Activated CD8-positive, alpha-beta memory T cell treated with anti-CD3 and anti-CD28 coated beads for 4 hours (primary cell): ENCODE measurements around the gene KLKB1.

Source experiments
- DNase-seq, 2 donors: peaks; one replicate each; pipeline ENCODE4 v3.0.0-alpha.2; 2020; ENCODE audit warnings: low read depth in 2 of 2

The KLKB1 gene

DNA sequence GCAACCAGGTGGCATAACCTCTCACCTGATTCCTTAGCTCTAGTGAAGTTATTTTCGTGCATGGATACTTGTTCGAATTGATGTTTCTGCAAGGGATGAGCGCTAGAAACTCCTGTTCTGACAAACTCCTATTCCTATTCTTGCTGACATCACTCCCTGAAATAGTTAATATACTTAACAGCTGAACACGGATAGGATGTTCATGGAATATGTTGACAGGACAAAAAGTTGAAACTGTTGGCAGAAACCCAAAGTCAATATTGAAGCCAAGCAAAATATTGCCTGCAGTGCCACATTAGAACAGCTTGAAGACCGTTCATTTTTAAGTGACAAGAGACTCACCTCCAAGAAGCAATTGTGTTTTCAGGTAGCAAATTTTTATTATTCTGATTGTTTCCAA is at the start of gene KLKB1:
Gene KLKB1 (plus strand): TSS at position 287 of the 400 bp plus-strand sequence. CDS start 689 bp downstream, outside the sequence.
- DNase-seq: no peak

- no peak for DNase-seq
Observed at GRCh38 chr4:186188107-186188506, 39.2 kb upstream of the KLKB1 start.

- no peak for DNase-seq
Observed at GRCh38 chr4:186189656-186190055, 37.7 kb upstream of the KLKB1 start.

- peak in 1 of 2 donors; percentile 14 for DNase-seq
Observed at GRCh38 chr4:186190581-186191199, 36.6 kb upstream of the KLKB1 start.

DNA sequence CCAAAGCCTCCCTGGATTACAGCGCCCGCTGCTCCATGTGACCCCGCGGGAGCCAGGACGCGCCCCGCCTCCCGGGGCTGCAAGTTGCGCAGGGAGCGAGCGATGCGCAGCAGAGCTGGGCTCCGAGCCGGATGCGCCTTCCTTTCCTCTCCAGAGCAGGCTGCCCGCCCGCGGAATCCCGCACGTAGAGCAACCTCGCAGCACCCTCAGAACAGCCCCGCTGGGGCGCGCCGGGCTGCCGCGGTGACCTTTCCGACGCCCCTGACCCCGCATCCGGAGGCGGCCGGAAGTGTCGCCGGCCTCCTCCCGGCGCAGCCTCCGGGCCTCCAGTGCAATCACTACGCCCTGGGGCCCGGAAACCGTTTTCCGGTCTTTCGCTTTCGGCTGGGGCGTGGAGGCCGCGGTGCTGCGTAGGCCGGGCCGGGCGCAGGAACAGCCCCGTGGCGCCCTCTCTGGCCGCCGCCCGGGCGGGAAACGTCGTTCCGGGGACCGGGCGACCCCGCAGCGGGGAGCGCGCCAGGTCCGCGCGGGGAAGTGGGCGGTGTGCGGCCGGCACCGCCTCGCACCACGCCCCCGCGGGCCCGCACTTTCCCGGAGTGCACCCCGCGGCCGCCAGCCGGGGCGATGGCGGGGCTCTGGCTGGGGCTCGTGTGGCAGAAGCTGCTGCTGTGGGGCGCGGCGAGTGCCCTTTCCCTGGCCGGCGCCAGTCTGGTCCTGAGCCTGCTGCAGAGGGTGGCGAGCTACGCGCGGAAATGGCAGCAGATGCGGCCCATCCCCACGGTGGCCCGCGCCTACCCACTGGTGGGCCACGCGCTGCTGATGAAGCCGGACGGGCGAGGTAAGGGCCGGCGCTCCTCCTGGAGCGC is 35.9 kb upstream of the KLKB1 start, which contains the start of gene CYP4V2:
Gene CYP4V2 (plus strand): TSS at position 368 of the 866 bp plus-strand sequence. CDS start 257 bp downstream, at position 625.
- DNase-seq: peak; percentile 66 to 79

DNA sequence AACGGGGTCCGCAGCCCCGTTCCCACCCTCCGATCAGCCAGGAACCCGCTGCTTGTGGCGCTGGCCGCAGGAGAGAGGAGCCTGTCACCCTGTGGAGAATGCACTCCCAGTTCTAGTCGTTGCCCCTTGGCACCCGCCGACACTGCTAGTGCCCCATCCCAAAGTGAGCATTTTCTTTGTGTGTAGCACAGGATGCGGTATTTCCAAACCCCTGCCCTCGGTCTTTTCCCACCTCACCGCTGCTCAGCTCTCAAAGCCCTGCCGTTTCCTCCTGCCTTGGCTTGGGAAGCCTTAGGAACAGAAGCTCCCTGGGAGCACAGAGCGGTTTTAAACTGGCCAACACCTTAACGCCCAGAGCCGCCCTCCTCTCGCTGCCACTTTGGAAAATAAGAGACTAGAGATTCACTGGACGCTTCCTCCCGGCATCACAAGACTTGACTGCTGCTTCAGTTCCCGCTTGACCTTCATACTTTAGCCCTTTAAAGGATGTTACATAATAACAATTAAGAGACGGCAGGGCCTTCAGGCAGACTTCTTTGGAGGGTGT is 35.2 kb upstream of the KLKB1 start:
- no peak for DNase-seq

DNA sequence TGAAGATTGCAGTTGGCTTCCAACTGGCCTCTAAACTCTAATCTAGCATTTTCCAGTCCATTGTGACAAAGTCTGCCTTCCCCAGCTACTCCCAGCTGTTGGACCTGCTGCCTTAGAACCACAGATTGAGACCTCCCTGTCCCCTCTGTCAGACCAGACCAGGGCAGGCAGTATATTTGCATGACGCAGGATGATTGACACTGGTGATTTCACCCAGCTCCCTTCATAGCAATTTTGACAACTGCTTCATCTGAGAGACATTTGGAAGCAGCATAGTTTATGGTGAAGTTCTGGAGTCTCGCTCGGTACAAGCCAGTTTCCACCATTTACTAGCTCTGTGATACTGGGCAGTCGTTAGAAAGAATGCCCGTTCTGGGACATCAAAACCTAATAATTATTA is 33.5 kb upstream of the KLKB1 start:
- DNase-seq: no peak

- DNase-seq: no peak
Observed at GRCh38 chr4:186196063-186196462, 31.2 kb upstream of the KLKB1 start.

GRCh38 chr4:186200516-186200915 is 26.8 kb upstream of the KLKB1 start:
- no peak for DNase-seq

GRCh38 chr4:186201010-186201409 is 26.3 kb upstream of the KLKB1 start:
- no peak for DNase-seq

GRCh38 chr4:186201535-186202230 is 25.6 kb upstream of the KLKB1 start:
- DNase-seq: peak in 1 of 2 donors; percentile 41

DNA sequence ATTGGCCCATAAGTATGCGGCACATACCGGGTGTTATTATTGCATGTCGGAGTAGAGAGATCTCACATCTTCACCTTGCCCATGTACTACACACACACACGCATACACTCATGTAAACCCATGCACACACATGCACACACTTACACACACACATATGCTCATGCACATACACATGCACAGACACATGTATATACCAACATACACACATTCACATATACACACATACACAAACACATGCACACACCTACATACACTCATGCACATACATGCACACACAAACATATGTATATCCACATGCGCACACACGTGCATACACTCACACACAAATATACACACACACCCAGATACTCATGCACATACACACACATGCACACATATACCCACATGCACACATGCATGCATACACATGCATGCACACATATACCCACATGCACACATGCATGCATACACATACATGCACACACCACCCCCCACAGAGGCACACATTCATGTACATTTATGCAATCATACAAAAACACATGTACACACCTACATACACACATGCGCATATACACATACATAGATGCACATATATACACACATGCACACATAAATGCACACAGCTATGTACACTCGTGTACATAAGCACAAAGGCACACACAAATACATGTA is 24.7 kb upstream of the KLKB1 start:
- no peak for DNase-seq

DNA sequence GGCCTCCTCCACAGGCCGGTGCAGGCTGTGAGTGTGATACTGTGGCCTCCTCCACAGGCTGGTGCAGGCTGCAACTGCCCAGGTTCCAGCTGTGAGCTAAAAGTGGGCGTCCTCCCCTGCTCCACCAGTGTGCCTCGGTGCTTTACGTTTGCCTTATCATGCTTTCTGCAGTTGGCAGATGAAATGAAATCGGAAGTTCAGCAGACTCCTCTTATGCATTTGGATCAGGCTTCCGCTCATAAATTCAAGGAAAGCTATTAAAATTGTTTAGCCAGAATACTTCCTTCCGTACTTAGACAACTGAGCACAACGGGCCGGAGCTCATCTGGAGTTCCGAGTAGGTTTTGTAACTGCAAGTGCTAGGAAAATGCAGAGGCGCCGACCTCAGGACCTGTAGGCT is 23.9 kb upstream of the KLKB1 start:
- DNase-seq: no peak

- DNase-seq: peak in 1 of 2 donors; percentile 49
Observed at GRCh38 chr4:186204103-186204559, 23.2 kb upstream of the KLKB1 start.

GRCh38 chr4:186204686-186205085 is 22.6 kb upstream of the KLKB1 start:
- no peak for DNase-seq

- DNase-seq: no peak
Observed at GRCh38 chr4:186205156-186205555, 22.2 kb upstream of the KLKB1 start.

GRCh38 chr4:186216465-186217024 is 10.8 kb upstream of the KLKB1 start:
- DNase-seq: no peak

DNA sequence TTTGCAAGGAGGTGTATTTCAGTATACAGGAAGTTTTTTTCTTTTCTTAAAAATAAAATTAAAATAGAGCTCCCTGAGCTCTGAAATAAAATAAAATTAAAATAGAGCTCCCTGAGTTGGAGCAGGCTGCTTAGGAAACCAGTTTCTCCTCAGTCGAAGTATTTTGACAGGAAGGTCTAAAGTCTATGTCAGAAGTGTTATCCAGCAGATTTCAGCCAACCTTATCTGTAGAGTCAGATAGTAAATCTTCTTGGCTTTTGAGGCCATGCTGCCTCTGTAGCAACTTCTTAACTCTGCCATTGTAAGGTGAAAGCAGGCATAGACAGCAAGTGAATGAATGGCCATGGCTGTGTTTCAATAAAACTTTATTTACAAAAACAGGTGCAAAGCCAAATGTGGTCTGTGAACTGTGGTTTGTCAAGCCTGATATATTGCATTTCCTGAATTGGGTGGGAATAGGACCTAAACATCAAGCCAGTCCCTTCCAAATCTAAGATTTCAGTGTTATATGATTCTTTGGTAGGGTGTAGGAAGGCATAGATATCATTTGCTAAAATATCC is 9.5 kb upstream of the KLKB1 start:
- no peak for DNase-seq

GRCh38 chr4:186221624-186222023 is 5.7 kb upstream of the KLKB1 start:
- DNase-seq: no peak

GRCh38 chr4:186225848-186226247 is 1.5 kb upstream of the KLKB1 start:
- no peak for DNase-seq
